Astrocyte (in vitro differentiated cells and primary cell): ENCODE measurements around the gene KLHDC10.

ENCODE experiments used
- EZH2 ChIP-seq: IDR thresholded peaks from 2 replicates; pipeline ENCODE4 v1.6.1; 2012; ENCODE audit warnings: mild to moderate bottlenecking, low read length, inconsistent platforms; ENCODE audit not compliant: insufficient read depth
- TF ChIP-seq, protein P1 (sequence below): IDR thresholded peaks from 2 replicates; pipeline ENCODE4 v1.5.1; 2011; ENCODE audit warnings: low read depth, mild to moderate bottlenecking, inconsistent platforms, low read length, moderate library complexity; ENCODE audit not compliant: insufficient read depth

GRCh38 chr7:130032698-130033097, 37.6 kb upstream of the KLHDC10 start:
- TF ChIP-seq, protein P1, sequence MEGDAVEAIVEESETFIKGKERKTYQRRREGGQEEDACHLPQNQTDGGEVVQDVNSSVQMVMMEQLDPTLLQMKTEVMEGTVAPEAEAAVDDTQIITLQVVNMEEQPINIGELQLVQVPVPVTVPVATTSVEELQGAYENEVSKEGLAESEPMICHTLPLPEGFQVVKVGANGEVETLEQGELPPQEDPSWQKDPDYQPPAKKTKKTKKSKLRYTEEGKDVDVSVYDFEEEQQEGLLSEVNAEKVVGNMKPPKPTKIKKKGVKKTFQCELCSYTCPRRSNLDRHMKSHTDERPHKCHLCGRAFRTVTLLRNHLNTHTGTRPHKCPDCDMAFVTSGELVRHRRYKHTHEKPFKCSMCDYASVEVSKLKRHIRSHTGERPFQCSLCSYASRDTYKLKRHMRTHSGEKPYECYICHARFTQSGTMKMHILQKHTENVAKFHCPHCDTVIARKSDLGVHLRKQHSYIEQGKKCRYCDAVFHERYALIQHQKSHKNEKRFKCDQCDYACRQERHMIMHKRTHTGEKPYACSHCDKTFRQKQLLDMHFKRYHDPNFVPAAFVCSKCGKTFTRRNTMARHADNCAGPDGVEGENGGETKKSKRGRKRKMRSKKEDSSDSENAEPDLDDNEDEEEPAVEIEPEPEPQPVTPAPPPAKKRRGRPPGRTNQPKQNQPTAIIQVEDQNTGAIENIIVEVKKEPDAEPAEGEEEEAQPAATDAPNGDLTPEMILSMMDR, result no peak
- TF ChIP-seq EZH2, result no peak
